ENCODE measurements around the gene LRG1. TPM values are rescaled to one million over a fixed set of nuclear protein-coding genes. Genes with fewer than 3 reads are reported as not detected.
"Not testable (repeated sequence)": the region's sequence is repeated elsewhere in the genome, so short reads cannot be mapped to it uniquely, and the experiment has no call there.

The LRG1 gene
- total and polyA plus RNA-seq, 9 of the 15 experiments (the other 6 are each of a cell fraction or from before 2014, with no cell fraction given) = 1.5 to 11.9 (median 8.7) TPM

- H3K9me1 ChIP-seq (ENCODE audit: control insufficient read depth, insufficient read depth, low read length); H3K9me3 ChIP-seq (replicated peaks; ENCODE audit: control insufficient read depth, insufficient read depth, low read depth, low read length); BruUV-seq (replicated peaks); CTCF ChIA-PET (ENCODE audit: low intra/inter-chr PET ratio); ATAC-seq; DNase-seq (ENCODE audit: extremely low read depth in 1 of 4, low spot score in 3 of 4); H3K36me3 ChIP-seq (ENCODE audit: control insufficient read depth, insufficient read depth, low read length); intact Hi-C loops (cut with micrococcal nuclease); FAIRE-seq; H3K27me3 ChIP-seq (ENCODE audit: control insufficient read depth in 2 of 2, insufficient read depth in 2 of 2, low read length in 2 of 2); in situ Hi-C loops (cut with MboI); H4K20me1 ChIP-seq (replicated peaks; ENCODE audit: control insufficient read depth, insufficient read depth, low read length); H3K4me3 ChIP-seq: not testable (repeated sequence)
- H3K4me1 ChIP-seq (replicated peaks in 1 of 2; ENCODE audit: control insufficient read depth in 2 of 2, insufficient read depth in 2 of 2, low read length in 2 of 2) = peaks cover 14 to 43% of the 10 kb centered on the region in 2 experiments; a peak in 4 of 5 replicates
- peak overlapping the region; percentile 92; the same call in 1 of the 2 replicates for H3K4me2 ChIP-seq (ENCODE audit: insufficient read depth, low read length)
- peak overlapping the region; percentile 71 for H2AFZ ChIP-seq (ENCODE audit: low read depth, low read length)
- H3K27ac ChIP-seq (ENCODE audit: extremely low read depth, low read depth, low read length) = peak overlapping the region; percentile 51; the same call in 2 of the 3 replicates
- WGBS (ENCODE audit: insufficient coverage, low coverage, missing lambda C conversion rate) = 84% methylated on average over 12 of the region's 12 CpGs
- TF ChIP-seq ZBTB33 (CRISPR knock-in tag; IDR thresholded peaks at IDR 0.05) = peak; percentile 96
- H3K9ac ChIP-seq (ENCODE audit: insufficient read depth in 1 of 2, low read depth in 2 of 2, low read length in 2 of 2) = peak overlapping the region in 1 of 2 experiments; percentile 72; a peak in 2 of 4 replicates
- peaks cover 33% of the 10 kb centered on the region; the same call in 2 of the 3 replicates for H3K79me2 ChIP-seq (ENCODE audit: control insufficient read depth, insufficient read depth, low read length)
- POLR2A ChIA-PET = interaction anchor here (0.6 to 0.7 kb wide), 3 partner anchors 13 to 242 kb away, joined by 3 to 4 read pairs (median 3); no protein-coding TSS in a partner anchor
Observed at GRCh38 chr19:4541806-4542145, 1.9 kb upstream of the LRG1 start.
